GM21390 (cell line): ENCODE measurements around the gene HARS1.
A peak's percentile ranks its signal among the peaks of the same experiment; 100 is the strongest.
"Not testable (repeated sequence)": the region's sequence is repeated elsewhere in the genome, so short reads cannot be mapped to it uniquely, and the experiment has no call there.

Source experiments
- ATAC-seq: cut with Tn5 transposase; IDR thresholded peaks from one replicate; pipeline ENCODE4 v1.9.1; 2021; ENCODE audit not compliant: unreplicated experiment

Gene HARS1

DNA sequence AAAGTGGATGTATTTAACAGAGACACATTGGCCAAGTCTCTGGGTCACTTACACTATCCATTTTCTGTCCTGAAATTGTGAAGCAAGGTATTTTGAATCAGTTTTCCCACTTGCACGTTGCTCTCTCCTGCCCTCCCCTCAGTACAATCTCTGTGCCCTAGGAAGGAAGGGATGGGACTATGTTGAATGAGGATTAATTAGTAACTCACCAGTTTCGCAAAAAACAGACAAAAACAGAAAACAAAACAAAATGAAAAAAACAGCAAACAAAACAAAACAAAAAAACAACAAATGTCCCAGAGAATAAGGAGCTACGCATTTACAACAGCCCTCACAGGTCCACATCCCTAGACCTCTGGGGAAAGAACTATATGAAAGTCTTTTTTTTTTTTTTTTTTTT, 57.1 kb downstream of the HARS1 start:
- ATAC-seq, result no peak

DNA sequence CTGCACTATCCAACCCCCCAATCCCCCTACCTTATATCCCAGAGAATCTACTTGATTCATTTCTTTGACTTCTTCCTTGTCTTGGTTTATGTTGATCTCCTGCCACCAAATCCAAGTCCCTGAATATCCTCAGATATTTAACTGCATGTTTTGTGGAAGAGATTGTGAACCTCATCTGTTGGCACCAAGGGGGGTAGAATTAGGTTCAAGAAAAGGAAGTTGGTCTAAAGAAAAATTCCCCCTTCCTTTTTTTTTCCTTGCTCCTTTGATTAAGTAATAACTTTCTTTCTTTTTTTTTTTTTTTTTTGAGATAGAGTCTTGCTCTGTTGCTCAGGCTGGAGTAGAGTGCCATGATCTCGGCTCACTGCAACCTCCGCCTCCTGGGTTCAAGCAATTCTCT, 57.7 kb downstream of the HARS1 start:
- ATAC-seq, result no peak

DNA sequence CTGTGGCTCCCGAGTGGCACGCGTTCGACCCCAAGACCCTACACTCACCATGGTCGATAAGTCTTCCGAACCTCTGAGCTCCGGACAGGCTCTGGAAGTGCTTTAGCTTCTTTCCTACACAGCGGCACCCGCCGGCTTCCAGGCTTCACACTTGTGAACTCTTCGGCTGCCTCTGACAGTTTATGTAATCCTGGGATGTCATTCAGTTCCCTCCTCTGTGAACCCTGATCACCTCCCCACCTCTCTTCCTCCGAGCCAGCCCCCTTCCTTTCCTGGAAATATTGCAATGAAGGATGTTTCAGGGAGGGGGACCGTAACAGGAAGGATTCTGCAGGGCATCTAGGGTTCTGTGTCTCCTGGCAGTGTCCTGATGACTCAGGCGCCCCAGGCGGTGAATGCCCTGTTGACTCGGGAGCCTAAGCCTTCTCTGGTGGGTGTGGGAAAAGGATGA, 58.1 kb downstream of the HARS1 start, which contains the start of gene CD14:
TSS of gene CD14 (minus strand) at position 155 of the 451 bp plus-strand sequence. CDS start at position 51, 104 bp downstream.
- peak; percentile 5 for ATAC-seq

DNA sequence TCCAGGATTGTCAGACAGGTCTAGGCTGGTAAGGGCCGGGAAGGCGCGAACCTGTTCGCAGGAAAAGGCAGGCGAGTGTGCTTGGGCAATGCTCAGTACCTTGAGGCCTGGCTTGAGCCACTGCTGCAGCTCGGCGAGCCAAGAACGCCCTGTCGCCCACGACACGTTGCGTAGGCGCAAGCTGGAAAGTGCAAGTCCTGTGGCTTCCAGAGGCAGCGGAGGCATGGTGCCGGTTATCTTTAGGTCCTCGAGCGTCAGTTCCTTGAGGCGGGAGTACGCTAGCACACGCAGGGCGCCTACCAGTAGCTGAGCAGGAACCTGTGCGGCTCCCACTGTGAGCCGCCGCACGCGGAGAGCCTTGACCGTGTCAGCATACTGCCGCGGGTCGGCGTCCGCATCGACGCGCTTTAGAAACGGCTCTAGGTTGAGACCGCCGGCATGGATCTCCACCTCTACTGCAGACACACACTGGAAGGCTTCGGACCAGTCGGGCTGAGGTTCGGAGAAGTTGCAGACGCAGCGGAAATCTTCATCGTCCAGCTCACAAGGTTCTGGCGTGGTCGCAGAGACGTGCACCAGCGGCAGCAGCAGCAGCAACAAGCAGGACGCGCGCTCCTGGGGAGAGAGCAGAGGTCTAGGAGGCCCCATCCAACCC, 58.7 kb downstream of the HARS1 start:
- peak; percentile 51 for ATAC-seq

DNA sequence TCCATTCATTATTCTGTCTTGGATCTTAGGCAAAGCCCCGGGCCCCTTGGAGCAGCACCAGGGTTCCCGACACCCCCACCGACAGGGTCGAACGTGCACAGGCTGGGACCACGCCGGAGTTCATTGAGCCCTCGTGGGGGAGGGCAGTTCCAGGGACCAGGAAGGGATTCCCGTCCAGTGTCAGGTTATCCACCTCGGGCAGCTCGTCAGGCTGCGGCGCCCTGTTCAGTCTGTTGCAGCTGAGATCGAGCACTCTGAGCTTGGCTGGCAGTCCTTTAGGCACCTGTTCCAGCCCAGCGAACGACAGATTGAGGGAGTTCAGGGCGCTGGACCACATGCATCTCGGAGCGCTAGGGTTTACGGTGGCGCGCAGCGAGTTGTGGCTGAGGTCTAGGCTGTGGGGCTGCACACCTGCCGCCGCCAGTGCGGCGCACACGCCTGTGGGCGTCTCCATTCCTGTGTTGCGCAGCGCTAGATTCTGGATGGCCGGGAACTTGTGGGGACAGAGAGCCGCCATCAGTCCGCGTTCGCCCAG, 59.3 kb downstream of the HARS1 start:
- ATAC-seq, result peak; percentile 44

DNA sequence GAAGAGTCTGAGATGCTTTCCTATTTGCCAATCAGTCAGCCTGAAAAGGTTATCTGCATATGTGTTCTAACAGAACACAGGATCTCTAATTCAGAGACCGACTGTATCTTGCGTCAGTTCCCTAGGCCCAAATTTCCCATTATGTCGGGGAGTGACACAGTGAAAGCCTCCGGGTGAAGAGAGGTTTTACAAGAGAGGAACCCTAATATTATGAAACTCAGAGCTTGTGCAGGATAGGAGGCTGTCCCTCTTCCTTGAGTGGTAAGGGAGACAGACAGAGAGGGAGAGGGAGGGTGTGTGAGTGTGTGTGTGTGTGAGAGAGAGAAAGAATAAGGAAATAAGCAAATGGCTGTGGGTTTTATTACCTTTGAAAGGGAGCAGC, 60.1 kb downstream of the HARS1 start:
- ATAC-seq, result no peak

DNA sequence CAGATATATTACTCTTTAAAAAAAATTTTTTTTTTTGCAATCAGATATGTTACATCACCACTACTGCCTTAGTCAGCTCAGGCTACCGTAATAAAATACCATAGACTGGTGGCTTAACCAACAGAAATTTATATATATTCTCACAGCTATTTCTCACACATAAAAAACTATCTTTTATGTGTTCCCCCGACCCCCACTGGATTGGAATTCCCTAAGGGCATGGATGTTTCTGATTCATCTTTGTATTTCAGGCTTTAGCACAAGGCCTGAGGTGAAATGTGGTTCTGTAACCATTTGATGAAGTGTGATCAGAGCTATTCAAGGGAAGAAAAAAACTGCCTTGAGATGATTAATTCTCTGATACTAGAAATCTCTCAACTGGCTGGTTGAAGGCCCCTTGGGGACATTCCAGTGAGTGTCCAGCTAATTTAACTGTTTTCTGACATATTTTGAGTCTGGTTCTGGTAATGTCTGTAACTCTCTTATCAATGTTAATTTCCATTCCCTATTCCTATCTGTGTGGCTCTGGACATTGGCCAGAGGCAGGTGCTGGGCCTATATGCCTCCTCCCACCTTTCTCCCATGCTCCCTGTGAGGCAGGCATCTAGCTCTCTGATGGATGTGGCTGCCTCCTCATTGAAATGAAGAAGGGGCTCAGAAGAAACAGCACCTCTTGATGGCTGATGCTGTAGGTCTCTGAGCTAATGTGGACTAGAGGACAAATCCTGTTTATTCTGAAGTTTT, 60.7 kb downstream of the HARS1 start:
- no peak for ATAC-seq

DNA sequence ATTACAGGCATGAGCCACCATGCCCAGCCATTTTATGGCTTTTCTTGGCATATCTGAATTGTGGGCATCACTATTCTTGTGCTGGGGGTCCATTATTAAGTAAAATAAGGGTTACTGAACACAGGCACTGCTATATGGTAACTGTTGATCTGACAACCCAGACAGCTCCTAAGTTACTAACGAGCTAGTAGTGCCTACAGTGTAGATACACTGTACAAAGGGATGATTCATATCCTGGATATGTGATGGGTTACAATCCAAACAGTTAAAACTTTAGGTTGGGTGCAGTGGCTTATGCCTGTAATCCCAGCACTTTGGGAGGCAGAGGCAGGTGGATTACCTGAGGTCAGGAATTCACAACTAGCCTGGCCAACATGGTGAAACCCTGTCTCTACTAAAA, 62.5 kb downstream of the HARS1 start:
- ATAC-seq, result no peak

DNA sequence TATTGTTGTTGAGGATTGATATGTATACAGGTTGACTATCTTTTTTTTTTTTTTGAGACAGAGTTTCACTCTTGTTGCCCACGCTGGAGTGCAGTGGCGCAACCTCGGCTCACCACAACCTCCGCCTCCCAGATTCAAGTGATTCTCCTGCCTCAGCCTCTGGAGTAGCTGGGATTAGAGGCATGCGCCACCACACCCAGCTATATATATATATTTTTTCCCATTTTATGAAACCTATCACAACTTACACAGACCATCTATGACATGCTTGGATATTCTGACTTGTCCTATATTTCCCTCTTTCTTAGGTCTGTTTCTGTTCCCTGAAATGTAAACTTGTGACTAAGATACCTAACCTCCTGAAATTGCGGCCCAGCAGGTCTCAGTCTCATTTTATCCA, 63.2 kb downstream of the HARS1 start:
- no peak for ATAC-seq

DNA sequence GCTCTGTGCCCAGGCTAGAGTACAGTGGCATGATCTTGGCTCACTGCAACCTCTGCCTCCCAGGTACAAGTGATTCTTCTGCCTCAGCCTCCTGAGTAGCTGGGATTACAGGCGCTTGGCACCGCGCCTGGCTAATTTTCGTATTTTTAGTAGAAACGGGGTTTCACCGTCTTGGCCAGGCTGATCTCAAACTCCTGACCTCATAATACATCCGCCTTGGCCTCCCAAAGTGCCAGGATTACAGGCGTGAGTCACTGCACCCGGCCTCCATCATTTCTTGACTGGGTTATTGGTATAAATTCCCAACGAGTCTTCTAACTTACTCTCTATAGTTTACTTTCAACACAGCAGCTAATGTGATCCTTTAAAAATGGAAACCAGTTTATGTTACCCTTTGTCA, 66.3 kb downstream of the HARS1 start:
- not testable (repeated sequence) for ATAC-seq
